ENCODE results near the gene TTLL10.
A peak's percentile ranks its signal among the peaks of the same experiment; 100 is the strongest.

Gene TTLL10, protein sequence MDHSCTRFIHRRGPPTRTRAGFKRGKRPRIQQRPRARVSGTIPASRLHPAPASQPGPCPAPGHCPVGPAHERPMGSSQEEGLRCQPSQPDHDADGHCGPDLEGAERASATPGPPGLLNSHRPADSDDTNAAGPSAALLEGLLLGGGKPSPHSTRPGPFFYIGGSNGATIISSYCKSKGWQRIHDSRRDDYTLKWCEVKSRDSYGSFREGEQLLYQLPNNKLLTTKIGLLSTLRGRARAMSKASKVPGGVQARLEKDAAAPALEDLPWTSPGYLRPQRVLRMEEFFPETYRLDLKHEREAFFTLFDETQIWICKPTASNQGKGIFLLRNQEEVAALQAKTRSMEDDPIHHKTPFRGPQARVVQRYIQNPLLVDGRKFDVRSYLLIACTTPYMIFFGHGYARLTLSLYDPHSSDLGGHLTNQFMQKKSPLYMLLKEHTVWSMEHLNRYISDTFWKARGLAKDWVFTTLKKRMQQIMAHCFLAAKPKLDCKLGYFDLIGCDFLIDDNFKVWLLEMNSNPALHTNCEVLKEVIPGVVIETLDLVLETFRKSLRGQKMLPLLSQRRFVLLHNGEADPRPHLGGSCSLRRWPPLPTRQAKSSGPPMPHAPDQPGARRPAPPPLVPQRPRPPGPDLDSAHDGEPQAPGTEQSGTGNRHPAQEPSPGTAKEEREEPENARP

GRCh38 chr1:1173793-1174415 is at the start of gene TTLL10:
Gene TTLL10, plus strand, starts transcription at chr1:1173880. Its CDS starts 5,336 bp downstream, at chr1:1179216.
- DNase-seq (ENCODE audit: low read depth in 2 of 2) = no peak

DNA sequence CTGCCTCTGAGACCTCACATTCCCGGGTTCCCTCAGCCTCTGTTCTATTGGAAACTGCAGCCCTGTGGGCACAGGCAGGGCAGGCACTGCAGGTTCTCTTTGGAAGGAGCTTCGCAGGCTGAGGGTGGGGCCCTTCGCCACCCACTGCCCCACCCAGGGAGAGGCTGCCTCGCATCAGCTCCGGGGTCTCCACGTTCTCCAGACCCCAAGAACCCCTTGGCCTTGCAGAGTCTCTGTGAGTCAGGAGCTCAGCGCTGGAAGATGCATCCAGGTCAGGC is 49.2 kb upstream of the TTLL10 start:
- DNase-seq (ENCODE audit: low read depth in 2 of 2) = no peak

DNA sequence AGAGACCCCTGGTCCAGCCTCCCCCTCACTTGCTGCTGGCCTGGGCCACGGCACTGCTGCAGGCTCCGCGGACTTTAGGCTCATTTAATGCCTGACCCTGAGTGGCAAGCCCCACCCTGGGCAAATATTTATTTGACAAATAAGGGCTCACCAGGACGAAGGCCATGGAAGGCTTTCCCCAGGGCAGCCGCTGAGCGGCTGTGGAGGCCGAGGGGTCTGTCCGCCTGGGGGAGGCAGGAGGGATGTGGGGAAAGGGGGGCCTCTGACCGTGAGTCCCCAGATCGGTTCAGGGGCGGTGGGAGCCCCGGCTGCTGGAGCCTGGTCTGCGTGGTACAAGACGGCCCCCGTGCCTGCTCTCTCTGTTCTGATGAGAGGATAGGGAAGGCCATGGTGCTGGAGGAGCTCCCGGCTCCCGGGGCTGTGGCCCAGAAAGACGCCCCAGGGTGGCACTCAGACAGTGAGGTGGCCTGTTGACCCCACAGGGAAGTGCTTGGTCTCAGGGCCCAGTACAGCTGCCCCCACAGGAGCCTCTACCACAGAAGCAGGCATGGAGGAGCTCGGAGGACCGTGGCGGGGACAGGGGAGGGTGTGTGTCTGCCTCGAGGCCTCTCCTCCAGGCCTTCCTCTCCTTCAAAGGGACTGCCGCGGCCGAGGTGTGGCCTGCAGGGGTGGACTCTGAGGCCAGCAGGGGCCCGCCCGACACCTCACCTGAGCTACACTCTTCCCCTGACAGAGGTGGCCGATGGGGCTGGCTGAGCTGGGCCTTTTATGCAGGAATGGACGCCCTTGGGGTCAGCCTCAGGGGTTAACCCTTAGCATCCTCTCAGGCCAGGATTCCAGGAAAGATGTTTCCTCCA is 48.7 kb upstream of the TTLL10 start:
- no peak for DNase-seq (ENCODE audit: low read depth in 2 of 2)

DNA sequence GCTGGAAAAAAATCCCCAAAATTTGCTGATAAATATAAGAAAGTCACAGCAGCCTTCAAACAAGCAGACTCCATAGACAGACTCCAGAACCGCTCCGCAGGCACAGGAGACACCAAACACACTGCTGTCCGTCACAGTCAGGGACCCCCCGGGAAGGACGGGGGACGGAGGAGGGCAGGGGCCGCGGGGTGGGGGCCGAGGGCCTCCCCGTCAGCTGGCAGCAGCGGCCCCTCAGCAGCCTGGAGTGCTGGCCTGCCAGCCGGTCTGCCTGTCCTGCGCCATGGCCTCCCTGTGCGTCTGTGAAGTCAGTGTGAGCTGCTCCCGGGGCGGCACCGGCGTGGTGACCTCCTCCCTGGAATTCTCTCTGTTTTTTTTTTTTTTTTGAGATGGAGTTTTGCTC is 47.7 kb upstream of the TTLL10 start:
- DNase-seq (ENCODE audit: low read depth in 2 of 2) = no peak

DNA sequence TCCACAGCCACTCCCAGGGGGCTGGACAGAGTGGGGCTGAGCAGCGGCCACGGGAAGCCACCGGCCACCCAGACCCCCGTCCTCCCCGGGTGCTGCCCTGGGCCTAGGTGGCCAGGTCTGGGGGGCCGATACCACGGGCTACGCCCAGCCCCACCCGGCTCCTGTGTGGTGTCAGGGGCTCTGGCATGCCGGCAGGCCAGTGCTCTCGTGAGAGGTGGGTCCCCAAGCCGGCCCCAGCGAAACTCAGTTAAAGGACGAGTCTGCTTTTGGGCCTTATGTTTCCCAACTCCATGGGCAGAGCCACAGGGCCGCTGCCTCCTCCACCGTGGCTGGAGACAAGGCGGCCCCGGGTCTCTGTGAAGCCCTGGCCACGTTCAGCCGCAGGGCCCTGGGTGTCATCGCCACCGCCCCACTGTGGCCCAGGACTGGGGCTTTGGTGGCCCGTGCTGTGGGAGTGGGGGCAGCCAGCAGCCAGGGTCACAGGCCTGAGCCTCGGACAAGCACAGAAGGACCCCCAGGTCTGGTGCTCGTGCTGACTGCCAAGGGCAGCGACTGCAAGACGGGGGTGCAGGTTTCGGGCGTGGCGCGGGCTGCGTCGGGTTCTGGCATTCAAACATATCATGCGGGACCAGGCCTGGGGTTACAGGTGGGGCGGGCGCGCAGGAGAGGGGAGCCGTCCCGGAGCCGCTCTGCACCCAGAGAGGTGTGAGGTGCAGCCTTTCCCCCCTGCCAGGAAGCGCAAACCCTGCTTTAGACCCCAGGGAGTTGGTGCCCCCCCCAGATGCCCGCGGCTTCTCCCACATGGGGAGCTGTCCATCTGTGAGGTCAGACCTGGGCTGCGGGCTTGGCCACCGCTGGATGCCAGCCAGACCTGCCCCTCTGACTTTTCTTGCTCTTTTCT is 45.9 kb upstream of the TTLL10 start:
- DNase-seq (ENCODE audit: low read depth in 2 of 2) = no peak

- no peak for DNase-seq (ENCODE audit: low read depth in 2 of 2)
Measured at GRCh38 chr1:1128454-1129139, 45.1 kb upstream of the TTLL10 start.

GRCh38 chr1:1129381-1129821 is 44.3 kb upstream of the TTLL10 start:
- no peak for DNase-seq (ENCODE audit: low read depth in 2 of 2)

DNA sequence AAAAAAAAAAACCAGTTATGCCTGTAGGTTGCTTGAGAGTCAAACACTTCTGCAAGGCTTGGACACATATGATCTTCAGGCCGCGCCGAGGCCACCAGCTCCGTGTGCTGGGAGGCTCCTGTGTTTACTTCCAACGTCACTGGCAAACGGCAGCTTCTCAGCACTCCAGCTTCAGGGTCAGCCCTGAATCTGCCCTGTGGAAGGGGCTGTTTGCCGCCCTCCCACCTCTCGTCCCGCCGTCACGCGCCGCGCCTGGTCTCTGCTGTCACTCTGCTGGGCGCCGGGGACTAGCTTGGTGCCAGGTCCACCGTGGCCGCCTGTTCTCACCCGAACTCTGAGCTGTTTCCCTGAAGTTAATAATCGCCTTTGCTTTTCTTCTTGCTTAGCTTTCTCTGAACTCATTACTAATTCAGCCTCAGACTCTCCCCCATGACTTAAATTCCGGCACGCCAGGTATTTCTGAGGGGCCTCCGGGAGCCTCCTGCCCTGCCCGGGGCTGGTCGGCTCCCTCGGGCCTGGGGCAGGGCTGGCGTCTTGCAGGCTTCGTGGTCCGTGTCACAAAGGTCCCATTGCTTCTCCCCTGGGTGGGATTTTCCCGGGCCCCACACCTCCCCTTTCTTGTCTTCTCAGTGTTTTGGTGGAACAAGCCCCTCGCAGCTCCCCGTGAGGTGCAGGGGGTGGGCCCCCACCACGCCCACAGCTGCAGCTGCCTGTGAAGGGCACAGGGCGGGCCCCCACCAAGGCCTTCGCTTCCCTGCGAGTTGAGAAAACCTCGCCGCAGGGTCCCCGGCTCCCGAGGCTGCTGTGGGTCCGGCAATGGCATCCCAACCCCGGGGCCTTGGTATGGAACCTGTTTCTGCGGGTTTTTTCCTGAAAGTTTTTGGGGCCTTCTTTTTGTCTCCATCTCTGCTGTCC is 43.2 kb upstream of the TTLL10 start:
- DNase-seq (ENCODE audit: low read depth in 2 of 2) = no peak

DNA sequence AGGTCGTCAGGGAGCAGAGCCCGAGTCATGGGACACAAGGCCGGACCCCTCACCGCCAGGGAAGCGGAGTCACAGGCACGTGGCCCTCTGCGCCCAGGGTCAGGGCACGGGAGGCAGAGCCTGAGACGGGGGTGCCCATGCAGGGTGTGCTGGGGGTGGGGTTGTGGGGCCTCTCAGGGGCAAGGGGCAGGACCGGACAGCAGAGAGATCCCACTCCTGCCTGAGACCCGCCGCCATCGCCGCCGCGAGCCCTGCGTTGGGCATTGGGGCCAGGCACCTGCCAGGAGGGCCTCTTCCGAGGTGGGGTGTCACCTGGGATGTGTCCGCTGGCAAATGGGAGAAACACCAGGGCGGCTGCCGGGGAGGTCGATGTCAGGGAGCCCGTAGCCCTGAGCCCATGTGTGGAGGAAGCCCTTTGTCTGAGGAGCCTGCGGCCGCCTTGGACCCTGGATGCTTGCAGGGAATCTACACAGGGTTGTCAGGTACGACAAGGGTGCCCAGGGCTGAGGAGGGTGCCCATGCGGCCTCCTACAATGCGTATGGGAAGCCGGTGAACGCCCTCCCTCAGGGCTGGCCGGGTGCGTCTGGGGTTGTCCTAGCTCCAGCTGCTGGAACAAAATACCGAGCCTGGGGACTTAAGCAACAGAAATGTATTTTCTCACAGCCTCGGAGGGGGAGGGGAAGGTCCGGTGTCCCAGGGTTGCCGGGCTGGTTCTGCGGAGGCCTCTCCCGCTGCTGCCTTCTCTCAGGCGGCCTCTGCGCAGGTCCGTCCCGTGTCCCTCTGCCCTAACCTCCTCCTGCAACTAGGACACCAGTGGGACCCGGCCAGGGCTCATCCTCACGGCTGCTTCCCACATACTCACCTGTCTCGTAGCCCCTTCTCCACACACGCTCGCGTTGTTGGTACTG is 41.4 kb upstream of the TTLL10 start:
- DNase-seq (ENCODE audit: low read depth in 2 of 2) = no peak

- no peak for DNase-seq (ENCODE audit: low read depth in 2 of 2)
Measured at GRCh38 chr1:1132956-1133750, 40.5 kb upstream of the TTLL10 start.

- DNase-seq (ENCODE audit: low read depth in 2 of 2) = no peak
Measured at GRCh38 chr1:1134300-1134970, 39.2 kb upstream of the TTLL10 start.

DNA sequence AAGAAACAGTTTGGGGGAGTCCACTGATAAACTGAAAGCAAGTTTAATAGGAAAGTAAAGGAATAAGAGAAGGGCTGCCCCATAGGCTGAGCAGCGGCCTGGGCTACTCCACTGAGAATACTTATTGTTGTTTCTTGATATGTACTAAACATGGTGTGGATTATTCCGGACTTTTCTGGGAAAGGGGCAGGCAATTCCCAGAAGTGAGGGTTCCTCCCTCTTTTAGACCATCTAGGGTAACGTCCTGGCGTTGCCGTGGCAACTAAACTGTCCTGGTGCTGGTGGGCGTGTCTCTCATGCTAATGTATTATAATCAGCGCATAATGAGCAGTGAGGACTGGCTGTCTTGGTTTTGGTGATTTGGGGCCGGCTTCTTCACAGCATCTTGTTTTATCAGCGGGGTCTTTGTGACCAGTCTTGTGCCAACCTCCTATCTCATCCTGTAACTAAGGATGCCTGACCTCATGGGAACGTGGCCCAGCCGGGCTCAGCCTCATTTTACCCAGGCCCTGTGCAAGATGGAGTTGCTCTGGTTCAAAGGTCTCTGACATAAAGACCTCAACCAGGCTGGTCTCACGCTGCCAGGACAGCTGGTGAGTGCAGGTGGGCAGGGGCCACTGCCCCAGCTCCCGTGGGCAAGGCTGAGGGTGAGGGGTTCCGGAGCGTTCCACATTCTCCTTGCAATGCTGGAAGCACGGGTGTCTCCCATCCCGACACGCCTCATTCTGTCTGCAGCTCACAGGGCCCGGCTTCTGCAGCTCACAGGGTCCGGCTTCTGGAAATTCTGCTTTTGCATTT is 38.1 kb upstream of the TTLL10 start:
- no peak for DNase-seq (ENCODE audit: low read depth in 2 of 2)

DNA sequence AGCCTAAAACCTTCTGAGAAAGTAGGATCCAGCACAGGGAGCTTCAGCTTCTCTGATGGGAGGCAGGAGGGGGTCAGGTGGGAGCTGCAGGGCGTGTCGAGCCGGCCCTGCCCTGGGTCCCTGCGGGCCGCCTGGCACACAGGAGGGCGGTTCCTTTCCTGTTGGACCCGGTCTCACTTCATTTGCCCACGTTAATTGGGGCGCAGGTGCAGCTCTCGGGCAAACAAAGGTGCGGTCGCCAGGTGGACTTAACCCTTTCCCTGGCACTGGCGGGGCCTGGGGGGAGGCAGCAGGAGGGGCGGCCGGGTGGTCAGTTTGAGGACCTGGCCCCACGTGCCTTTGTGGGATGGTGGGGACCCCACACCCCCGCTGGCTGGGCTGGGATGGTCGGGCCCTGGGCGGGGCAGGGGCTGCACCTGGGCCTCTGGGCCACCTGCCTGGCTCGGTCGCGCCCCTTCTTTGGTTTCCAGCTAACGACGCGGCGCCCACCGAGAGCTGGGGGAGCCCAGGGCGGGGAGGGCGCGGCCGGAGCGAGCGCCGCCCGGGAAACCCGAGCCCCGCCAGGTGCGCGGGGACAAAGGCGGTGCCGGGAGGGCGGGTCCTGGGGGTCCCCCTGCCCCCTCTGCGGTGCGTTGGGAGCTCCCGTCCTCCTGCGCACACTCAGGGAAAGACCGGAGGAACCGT is 37.0 kb upstream of the TTLL10 start:
- no peak for DNase-seq (ENCODE audit: low read depth in 2 of 2)

- DNase-seq (ENCODE audit: low read depth in 2 of 2) = peak; percentile 65 to 78
Measured at GRCh38 chr1:1137256-1138045, 36.2 kb upstream of the TTLL10 start.

- no peak for DNase-seq (ENCODE audit: low read depth in 2 of 2)
Measured at GRCh38 chr1:1140673-1141072, 33.0 kb upstream of the TTLL10 start.

Measured in stimulated activated CD8-positive, alpha-beta memory T cell treated with anti-CD3 and anti-CD28 coated beads, Interleukin-15, amount 100 ng/mL, for 48 hours (primary cell).